HG02759 (cell line): ENCODE data around the gene LPP.

Experiments
- ATAC-seq: cut with Tn5 transposase; IDR thresholded peaks from one replicate; pipeline ENCODE4 v1.9.1; 2021; ENCODE audit warnings: mild to moderate bottlenecking, moderate library complexity; ENCODE audit not compliant: unreplicated experiment

LPP gene

DNA sequence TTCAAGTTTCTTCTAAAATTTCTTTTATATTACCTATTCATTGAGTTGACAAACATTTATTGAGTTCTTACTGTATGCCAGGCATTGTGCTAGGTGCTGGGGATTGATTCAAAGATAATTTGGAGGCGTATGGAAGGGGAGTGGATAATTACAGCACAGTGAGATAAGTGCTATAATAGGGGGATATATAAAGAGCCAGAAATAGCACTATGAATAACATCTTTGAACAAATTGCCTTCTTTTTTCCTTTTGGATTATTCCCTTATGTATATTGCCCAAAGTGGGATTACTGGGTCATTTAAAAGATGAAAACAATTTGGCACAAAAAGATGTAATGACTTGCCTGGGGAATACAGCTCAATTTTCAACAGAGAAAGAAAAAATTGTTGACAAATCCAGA is 64.6 kb downstream of the LPP start:
- no peak for ATAC-seq

DNA sequence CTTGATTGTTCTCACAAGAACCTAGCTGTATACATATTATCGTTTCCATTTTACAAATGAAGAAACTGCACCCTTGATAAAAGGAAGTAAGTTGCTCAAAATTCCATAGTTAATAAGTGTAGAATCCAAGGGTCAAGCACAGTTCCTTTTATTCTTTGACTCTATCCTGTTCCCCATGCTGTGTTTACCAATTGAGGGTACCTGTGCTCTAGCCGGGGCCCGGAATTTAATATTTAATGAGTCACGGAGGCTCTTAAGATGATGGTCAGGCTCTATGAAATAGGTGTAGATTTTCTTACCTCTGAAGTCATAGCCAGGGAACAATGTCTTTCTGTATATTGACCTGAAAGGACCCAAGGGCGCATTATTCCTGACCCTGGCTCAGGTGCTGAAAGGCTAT is 65.2 kb downstream of the LPP start:
- ATAC-seq, result no peak

DNA sequence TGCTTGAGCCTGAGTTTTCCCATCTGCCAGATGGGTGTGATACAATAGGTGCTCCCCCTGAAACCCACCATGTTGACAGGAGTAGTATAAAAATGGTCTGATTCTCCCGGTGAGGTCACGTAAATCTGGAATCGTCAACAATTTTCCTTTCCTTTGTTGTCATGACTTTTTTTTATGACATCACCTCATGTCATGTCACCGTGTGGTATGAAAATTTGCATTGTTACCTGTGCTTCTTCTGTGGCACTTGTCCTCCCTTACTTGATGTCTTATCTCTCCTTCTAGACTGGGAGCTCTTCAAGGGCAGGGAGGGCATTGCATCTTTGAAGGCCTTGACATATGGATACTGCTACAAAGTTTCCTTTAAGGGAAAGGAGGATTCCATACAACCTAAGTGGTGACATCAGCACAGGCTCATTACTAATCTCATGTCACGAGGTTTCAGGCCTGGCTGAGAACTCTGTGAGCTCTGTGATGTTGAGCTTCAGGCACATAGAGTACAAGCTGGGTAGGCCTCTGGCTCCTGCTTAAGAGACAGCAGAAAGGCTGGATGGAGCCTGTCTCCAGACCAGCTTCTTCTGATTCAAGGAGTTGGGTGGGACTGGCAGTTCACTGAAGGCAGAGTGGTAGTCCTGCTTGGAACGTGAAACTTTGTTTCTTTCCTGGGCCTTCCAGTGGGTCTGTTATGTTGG is 66.3 kb downstream of the LPP start:
- no peak for ATAC-seq

DNA sequence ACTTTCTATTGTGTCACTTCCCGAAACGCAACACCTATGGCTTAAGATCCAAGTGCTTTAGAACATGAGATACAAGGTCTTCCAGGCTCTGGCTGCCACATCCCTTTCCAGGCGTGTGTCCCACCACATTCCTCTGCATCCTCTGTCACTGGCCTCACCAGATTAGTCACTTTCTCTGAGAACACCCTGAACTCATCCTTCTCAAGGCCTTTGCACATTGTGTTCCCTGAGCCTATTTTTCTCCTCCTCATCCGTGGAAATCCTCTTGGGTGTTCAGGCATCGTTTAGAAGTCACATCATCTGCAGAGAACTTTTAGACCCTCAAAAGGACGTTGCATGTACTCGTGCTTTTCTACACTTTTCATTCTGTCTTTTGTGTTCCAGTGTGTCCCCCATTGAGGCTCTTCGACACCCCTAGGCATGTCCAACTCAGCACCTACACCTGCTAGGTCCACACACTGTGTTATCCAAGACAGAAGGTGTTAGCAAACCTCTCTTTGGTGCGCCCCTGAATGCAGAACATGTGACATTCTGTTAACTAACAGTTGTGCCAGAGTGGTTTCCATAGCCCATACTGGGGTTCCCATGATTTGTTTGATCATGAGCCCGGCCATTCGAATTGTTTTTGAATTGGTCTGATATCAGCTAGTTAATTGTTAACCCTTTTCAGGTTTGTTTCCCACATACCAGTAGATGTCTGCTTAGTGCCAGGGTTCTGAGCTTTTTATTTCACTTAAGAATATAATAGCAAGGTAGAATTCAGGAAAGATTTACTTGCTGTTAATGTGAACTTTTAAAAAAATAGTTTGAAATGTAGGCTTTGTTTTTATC is 67.2 kb downstream of the LPP start:
- no peak for ATAC-seq

DNA sequence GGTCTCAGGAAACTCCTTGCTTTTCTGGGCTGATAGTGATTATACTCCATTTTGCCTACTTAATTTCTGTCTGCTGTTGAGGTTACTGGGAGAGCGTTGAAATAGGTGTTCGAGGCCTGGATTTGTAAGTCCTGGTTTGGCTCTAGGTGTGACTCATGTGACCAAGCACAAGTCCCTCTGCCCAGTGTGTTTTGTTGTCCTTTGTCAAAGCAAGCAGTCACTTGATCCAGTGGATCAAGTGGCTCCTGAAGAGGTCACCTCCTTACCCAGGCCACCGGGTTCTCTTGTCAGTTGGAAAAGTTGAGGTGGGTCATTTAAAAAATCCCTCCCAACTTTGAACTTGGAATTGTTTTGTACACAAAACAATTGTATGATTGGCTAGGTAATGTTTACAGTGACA is 70.0 kb downstream of the LPP start:
- no peak for ATAC-seq

DNA sequence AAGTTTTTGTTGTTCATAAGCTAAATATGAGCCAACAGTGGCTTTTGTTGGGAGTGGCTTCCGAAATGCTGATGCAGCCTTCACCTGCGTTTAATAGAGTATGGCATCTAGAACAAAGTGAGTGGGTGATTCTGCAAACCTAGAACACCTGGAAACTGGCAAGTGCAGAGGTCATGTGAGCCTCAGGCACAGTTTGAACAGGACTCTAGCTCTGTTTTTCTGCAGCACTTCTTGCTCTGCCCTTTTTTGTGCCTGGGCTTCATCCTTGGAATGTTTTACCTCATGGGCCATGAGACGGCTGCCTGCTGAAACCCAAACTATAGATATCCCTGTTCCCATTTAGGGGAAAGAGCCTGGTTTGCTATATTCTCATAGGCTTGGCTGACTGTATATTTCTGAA is 73.5 kb downstream of the LPP start:
- ATAC-seq, result no peak

DNA sequence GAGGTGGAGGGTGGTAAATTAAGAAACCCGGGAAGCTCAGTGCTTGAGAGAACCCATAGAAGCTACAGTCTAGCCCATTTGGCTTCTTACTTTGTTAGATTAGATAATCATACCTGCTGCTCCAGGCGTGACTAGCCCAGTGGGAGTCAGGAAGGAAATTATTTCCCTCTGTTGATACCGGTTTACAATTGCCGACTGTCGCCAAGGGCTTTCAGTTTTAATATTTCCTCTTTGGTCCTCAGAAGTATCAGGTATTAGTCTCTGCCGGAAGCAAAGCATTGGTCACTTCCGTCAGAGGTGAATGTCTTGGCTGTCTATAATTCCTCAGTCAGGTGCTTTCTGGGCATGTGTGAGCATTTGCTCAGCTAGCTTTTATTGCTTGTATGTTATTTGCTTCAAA is 75.2 kb downstream of the LPP start:
- ATAC-seq, result no peak

DNA sequence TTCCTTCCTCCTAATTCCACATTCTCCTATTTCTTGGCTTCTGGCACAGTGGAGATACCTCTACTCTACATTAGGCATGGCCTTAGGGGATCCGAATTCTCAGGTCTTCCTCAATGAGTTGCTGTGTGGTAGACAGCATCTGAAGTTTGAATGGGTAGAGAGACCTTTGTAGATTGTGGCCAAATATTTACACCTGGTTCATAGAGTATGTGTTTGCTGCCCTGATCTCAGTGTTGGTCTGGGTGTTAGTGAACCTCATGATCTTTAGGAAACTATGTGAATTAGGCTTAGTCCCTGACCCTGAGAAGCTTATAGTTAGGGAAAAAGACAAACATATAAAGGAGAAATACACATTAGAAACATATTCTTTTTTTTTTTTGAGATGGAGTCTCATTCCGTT is 75.8 kb downstream of the LPP start:
- no peak for ATAC-seq

DNA sequence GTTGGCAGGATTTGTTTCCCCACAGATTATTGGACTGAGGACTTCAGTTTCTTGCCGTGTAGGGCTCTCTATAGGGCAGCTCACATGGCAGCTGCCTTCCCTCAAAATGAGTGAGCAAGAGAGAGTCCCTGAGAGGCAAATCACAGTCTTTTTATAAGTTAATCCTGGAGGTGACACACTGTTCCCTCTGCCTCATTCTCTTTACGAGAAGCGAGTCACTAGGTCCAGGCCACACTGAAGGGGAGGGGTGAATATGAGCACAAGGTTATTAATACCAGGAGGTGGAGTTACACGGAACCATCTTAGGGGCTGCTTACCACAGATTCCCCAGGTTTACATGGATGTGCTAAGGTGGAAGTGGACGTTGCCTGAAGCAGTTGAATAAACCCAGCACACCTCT is 77.0 kb downstream of the LPP start:
- no peak for ATAC-seq

DNA sequence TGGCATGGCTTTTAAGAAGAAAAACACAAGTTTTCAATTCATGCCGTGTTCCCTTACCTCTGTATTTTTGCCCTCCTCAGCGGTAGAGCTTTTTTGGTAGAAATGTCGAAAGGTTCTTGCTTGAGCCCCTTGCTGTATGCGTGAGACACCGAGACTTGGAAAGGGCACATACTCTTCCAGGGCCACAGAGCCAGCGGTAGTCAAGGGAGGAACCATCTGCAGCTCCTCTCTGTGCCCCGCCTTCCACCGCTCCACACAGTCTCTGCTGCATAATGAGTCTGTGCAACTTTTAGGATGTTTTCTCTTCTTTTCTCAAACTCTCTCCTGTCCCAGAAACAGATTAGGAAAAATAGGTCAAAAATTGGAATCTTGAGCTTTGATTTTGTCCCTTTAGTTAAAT is 77.5 kb downstream of the LPP start:
- no peak for ATAC-seq

DNA sequence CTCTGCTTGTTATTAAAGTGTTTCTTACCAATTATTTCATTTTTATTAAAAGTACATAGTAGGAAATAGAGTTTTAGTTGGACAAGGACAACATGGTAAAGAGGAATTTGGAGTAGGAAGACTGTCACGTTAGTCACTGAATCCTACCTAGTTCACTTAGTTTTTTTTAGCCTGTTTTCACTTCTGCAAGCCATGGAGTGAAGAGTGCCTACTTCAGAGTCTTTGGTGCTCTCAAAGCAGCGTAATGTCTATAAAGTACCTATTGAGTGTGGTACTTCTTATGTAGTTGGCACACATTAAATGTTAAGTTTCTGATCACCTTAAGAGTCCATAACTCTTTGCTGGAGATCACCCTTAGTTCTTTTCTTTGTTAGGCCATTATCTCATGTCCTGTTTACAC is 78.7 kb downstream of the LPP start:
- no peak for ATAC-seq

DNA sequence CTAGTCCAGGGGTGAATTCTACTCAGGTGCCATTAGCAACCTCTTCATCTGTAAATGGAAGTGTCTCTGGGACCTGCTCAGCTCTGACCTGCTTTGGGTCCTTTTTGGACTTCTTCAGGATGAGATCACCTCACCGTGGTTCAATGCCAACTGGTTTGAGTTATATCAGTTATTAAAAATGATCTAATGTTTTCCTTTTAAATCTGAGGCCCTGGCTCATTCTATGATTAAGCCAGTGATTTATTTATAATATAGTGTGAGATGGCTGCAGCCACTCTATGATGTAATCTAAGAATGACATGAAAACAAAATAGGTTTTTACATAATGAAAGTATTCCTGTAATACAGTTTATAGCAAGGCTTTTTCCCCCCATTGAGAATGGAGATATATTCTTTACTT is 79.4 kb downstream of the LPP start:
- no peak for ATAC-seq

DNA sequence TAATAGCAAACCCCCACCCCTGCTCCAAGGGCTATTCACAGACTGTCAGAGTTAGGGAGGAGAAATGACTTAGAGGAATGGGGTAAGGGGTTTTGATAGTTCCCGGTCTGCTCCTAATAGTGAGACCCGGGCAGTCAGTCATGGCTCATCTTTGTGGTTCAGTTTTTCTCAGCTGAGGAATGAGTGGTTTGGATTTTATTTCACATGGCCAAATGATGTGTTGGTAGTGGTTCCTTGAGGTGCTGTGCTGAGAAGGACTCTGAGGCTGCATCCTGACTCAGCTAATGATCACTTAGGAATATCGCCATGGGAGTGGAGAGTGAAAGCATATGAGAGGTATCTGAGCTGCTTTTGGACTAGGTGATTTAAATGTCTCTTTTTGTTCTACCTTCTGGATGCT is 80.2 kb downstream of the LPP start:
- no peak for ATAC-seq

DNA sequence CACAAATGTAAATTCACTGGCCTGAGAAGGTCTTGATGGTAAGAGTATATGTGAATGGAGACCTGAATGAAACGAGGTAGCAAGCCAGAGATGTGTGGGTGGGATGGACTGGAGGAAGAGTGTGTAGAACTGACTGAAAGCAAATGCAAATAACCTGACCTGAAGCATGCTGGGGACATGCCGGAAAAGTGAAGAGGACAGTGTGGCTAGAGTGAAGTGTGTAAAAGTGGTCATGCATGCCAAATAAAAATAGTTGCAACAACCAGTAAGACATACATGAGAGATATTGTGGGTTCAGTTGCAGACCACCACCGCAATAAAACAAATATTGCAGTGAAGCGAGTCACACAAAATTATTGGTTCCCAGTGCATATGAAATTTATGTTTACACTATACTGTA is 82.3 kb downstream of the LPP start:
- no peak for ATAC-seq

DNA sequence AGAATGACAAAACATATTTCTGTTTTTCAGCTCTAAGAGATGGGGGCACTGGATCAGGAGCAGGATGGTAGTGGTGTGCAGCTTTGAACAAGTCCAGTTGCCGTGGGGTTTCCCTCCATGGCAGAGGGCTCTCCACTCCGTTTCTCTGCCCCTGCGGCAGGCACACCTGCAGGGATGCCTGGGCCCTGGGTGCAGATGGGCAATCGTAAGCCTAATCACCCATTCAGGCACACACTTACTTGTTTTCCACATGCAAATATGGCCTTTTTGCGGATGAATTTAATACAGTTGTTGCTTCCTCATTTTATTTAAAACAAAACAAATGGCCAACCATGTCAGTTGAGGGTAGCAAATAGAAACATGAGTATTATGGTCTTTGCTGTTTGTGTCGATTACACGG is 85.1 kb downstream of the LPP start:
- ATAC-seq, result no peak

DNA sequence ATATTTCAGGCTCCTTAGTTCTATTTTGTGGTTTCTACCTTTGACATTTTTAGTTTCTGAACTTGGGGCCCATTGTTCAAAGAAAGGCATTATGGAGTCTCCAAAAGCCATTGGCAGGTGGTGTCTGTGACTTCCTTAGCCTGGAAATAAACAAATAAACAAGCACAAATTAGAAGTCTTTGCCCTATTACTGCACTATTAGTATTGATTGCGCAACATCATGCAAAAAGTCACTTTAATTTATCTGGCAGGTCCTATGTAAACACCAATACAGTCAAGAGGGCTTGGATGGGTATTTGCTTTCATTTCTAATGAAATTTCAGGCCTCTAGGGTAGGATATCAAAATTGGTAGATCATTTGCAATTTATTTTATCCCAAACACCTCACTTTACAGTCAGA is 85.6 kb downstream of the LPP start:
- ATAC-seq, result no peak

DNA sequence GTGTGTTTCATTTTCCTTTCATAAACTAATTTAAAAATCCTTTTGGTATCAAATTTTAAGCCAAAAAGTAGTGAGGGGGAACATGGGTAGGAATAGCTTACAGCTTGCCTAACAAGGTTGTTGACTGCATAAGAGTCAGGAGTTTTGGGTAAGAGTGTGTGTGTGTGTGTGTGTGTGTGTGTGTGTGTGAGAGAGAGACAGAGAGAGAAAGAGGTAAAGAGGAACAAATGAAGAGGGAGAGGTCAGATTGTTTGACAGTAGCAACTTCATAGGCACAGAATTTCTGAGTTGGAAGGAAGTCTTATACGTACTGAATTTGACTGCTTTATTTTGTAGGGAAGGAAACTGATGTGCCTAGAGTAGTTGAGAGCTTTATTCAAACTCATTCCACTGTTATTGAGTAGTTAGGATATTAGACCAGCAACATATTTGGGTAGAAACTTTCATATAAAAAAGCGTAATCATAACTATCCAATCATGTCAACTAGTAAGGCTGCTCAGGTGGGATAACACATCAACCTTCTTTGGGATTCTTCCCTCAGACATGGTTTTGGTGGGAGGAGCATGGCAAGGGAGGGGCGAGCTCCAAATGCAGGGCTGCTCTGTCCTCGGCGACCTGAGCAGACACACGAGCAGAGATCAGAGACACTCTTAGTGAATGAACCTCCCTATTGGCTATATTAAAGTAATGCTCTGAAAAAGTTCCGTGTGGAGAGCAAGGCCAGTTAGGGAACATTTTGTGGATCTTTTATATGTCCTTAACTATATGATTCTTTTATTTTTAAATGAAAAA is 86.4 kb downstream of the LPP start:
- no peak for ATAC-seq

DNA sequence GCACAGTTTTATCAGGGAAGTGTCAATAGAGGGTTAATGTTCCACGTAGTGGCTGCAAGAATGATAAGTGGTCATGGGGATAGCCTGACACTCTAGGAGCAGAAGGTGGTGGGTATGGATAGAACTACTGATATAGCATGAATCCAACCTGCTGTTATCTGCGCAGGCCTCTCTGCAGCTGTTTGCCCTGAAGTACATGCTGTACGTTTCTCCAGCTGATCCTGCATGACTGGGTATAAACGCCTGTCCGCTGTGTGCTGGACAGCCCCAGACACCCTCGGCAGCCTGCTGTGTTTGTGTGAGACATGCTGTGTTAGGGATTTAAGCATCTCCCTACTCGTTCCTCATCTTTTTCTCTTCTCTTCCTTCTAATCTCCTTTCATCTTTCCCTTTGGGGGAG is 87.1 kb downstream of the LPP start:
- no peak for ATAC-seq

DNA sequence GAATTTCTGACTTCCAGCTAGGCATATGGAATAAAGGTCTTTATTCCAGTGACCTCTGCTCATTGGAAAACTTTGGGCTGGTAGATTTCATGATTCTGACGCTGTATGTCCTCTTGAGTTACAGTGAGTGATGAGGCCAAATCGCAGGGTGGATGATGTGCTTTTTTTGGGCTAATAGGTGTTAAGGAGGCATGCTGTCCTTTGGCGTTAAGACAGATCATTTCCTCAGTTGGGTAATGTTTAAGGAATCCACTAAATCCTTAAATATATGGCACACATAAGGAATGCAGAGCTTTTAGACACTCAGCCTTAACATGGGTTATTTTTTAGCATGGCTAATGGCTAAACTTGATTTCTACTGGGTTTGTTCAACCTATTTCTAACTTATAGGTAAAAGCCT is 87.9 kb downstream of the LPP start:
- no peak for ATAC-seq

DNA sequence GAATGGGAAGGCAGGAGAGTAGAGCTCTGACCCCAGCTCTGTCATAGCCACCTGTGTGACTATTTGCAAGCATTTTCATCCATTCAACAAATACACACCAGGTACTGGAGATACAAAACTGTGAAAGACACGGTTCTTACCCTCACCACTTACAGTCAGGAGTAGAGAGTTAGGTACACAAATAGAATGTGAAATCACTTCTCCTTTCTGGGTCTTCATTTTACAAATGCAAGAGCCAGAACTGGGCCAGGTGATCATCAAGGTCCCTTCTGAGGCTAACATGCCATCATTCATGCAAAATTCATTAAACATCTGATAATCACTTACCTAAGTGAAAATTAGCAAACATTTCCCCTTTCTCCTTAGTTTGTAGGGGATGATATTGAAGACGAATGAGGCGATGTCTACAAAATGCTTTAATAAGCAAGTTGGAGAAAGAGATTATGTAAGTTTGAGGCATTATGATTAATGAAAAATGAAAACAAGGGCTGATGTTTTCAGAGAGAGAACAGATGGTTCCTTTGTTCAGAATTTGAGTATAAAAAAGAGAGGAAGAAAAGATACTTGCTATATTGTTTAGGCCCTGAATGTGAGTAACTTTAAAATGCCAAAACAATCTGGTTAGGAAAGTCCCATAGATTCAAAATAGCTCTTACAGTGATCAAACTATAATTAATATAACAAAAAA is 88.6 kb downstream of the LPP start:
- no peak for ATAC-seq

DNA sequence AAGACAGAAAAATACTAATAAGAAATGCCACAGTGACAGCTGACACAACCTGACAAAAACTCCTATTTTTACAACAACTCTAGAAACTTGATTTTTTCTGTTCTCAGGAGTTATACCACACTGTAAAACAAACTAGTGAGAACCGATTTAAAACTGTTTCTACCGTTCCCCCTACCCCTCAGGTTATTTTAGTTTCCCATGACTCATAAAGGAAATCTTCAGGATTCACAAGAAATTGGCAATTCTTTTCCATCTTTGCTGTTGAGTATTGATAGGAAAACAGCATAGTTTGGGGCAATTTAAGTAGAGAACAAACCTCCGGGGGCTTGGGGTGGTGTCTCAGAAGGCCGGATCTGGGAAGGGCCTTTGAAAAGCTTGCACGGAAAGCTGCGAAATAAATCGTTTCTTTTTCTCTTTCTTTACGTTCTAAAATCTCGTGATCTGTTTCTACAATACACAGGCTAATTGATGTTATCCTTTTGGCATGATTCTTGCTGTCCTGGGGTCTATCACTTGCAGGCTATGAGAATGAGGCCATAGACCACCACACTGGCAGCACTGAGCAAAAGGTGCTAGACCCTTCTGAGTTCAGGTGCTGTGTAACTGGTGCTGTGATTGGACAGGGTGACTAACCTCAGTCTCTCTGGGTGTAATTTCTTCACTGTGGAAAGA is 89.3 kb downstream of the LPP start:
- no peak for ATAC-seq
